ENCODE results near the gene TNFRSF12A. TPM values are rescaled to one million over a fixed set of nuclear protein-coding genes. Genes with fewer than 3 reads are reported as not detected.
A peak's percentile ranks its signal among the peaks of the same experiment; 100 is the strongest.

Gene TNFRSF12A
- total and polyA plus RNA-seq, 2 of the 13 experiments (the other 11 are each of a cell fraction or from before 2014, with no cell fraction given), result 61.9 to 66.0 TPM

DNA sequence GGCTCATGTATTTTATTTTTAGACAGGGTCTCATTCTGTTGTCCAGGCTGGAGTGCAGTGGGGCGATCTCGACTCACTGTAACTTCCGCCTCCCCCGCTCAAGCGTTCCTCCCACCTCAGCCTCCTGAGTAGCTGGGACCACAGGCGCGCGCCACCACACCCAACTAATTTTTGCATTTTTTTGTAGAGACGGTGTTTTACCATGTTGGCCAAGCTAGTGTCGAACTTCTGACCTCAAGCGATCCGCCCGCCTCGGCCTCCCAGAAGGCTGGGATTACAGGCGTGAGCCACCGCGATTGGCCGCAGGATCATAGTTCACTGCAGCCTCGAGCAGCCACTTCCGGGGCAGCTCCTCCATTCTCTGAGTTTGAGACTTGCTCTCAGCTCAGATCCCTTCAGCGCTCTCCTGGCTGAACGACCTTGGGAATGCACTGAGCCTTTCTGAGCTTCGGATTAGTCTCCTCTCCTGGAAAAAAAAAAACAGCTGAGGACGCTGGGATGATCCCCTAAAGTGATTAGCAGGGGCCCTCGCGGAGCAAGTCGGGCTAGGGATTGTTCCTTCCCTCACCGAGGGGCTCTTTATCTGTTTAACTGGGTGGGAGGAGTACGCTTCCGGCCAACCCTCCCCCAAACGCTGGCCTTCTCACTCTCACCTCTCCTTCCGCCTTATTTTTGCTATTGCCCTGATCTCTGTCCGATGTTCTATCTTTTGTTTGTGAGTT, 38.8 kb upstream of the TNFRSF12A start (continued):
- TF ChIP-seq, protein P1, sequence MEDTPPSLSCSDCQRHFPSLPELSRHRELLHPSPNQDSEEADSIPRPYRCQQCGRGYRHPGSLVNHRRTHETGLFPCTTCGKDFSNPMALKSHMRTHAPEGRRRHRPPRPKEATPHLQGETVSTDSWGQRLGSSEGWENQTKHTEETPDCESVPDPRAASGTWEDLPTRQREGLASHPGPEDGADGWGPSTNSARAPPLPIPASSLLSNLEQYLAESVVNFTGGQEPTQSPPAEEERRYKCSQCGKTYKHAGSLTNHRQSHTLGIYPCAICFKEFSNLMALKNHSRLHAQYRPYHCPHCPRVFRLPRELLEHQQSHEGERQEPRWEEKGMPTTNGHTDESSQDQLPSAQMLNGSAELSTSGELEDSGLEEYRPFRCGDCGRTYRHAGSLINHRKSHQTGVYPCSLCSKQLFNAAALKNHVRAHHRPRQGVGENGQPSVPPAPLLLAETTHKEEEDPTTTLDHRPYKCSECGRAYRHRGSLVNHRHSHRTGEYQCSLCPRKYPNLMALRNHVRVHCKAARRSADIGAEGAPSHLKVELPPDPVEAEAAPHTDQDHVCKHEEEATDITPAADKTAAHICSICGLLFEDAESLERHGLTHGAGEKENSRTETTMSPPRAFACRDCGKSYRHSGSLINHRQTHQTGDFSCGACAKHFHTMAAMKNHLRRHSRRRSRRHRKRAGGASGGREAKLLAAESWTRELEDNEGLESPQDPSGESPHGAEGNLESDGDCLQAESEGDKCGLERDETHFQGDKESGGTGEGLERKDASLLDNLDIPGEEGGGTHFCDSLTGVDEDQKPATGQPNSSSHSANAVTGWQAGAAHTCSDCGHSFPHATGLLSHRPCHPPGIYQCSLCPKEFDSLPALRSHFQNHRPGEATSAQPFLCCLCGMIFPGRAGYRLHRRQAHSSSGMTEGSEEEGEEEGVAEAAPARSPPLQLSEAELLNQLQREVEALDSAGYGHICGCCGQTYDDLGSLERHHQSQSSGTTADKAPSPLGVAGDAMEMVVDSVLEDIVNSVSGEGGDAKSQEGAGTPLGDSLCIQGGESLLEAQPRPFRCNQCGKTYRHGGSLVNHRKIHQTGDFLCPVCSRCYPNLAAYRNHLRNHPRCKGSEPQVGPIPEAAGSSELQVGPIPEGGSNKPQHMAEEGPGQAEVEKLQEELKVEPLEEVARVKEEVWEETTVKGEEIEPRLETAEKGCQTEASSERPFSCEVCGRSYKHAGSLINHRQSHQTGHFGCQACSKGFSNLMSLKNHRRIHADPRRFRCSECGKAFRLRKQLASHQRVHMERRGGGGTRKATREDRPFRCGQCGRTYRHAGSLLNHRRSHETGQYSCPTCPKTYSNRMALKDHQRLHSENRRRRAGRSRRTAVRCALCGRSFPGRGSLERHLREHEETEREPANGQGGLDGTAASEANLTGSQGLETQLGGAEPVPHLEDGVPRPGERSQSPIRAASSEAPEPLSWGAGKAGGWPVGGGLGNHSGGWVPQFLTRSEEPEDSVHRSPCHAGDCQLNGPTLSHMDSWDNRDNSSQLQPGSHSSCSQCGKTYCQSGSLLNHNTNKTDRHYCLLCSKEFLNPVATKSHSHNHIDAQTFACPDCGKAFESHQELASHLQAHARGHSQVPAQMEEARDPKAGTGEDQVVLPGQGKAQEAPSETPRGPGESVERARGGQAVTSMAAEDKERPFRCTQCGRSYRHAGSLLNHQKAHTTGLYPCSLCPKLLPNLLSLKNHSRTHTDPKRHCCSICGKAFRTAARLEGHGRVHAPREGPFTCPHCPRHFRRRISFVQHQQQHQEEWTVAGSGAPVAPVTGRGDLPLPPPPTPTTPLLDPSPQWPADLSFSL (CRISPR knock-in tag; IDR thresholded peaks at IDR 0.05), result no peak
- TF ChIP-seq RXRB (CRISPR knock-in tag; IDR thresholded peaks at IDR 0.05; ENCODE audit: borderline replicate concordance) (peak; percentile 46; the same call in 1 of the 2 replicates), MLLT10 (CRISPR knock-in tag; IDR thresholded peaks at IDR 0.05) (no peak), ZMYM3 (CRISPR knock-in tag; IDR thresholded peaks at IDR 0.05) (peak; percentile 92), PLRG1 (conservative IDR thresholded peaks at IDR 0.05) (no peak), EHMT2 (IDR thresholded peaks at IDR 0.05; ENCODE audit: borderline replicate concordance, low read depth, low read length) (no peak), IRX3 (CRISPR knock-in tag; IDR thresholded peaks at IDR 0.05; ENCODE audit: borderline replicate concordance, low read depth) (no peak), SYNCRIP (IDR thresholded peaks at IDR 0.05; ENCODE audit: insufficient read depth, low read depth, low read length) (no peak), POGZ (CRISPR knock-in tag; IDR thresholded peaks at IDR 0.05) (peak; percentile 51; the same call in 1 of the 2 replicates), NFE2 (CRISPR knock-in tag; IDR thresholded peaks at IDR 0.05) (no peak), MTA3 (CRISPR knock-in tag; IDR thresholded peaks at IDR 0.05) (no peak), SCMH1 (CRISPR knock-in tag; IDR thresholded peaks at IDR 0.05; ENCODE audit: borderline replicate concordance) (no peak), SP5 (CRISPR knock-in tag; IDR thresholded peaks at IDR 0.05; ENCODE audit: borderline replicate concordance, low read depth) (no peak), EP300 (IDR thresholded peaks at IDR 0.05; ENCODE audit: low read depth in 2 of 2, low read length in 2 of 2) (no peak), EP300 (CRISPR knock-in tag; IDR thresholded peaks at IDR 0.05; ENCODE audit: borderline replicate concordance) (no peak), ZNF264 (CRISPR knock-in tag; IDR thresholded peaks at IDR 0.05) (0 out of 2 replicates have a peak, but pooled peaks have one; percentile 12), ZSCAN21 (CRISPR knock-in tag; IDR thresholded peaks at IDR 0.05; ENCODE audit: borderline replicate concordance) (0 out of 2 replicates have a peak, but pooled peaks have one; percentile 39), CBX1 (IDR thresholded peaks at IDR 0.05; ENCODE audit: low read depth) (peak; percentile 44), NCOR1 (IDR thresholded peaks at IDR 0.05; ENCODE audit: borderline replicate concordance, low read length) (peak; percentile 25; the same call in 1 of the 2 replicates), ZC3H13 (CRISPR knock-in tag; IDR thresholded peaks at IDR 0.05) (no peak; the same call in 1 of the 2 replicates), ZNF274 (CRISPR knock-in tag; IDR thresholded peaks at IDR 0.05) (0 out of 2 replicates have a peak, but pooled peaks have one; percentile 6), NR2F1 (CRISPR knock-in tag; IDR thresholded peaks at IDR 0.05) (no peak), ZFYVE20 (CRISPR knock-in tag; IDR thresholded peaks at IDR 0.05; ENCODE audit: borderline replicate concordance, low read depth) (no peak)
- TF ChIP-seq, protein P2, sequence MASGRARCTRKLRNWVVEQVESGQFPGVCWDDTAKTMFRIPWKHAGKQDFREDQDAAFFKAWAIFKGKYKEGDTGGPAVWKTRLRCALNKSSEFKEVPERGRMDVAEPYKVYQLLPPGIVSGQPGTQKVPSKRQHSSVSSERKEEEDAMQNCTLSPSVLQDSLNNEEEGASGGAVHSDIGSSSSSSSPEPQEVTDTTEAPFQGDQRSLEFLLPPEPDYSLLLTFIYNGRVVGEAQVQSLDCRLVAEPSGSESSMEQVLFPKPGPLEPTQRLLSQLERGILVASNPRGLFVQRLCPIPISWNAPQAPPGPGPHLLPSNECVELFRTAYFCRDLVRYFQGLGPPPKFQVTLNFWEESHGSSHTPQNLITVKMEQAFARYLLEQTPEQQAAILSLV (CRISPR knock-in tag; IDR thresholded peaks at IDR 0.05; ENCODE audit: borderline replicate concordance), result 0 out of 2 replicates have a peak, but pooled peaks have one; percentile 17

Data from HepG2 (cell line).